Posterior cingulate gyrus (tissue), 11 donors: ENCODE results near the gene CHST10.
A peak's percentile ranks its signal among the peaks of the same experiment; 100 is the strongest.
"Not testable (repeated sequence)": the region's sequence is repeated elsewhere in the genome, so short reads cannot be mapped to it uniquely, and the experiment has no call there.

Experiments used
- DNase-seq, 10 donors: peaks; one replicate each; pipeline versions ENCODE4 v3.0.0 to v3.0.0-alpha.2; 2020 to 2021; ENCODE audit warnings: mixed read lengths in 3 of 10
- intact Hi-C: fragments of 100-400 bp; cut with DNase I; formaldehyde crosslinking; loops from one replicate; pipeline ENCODE4 v1.15.1; 2023

CHST10 gene, protein sequence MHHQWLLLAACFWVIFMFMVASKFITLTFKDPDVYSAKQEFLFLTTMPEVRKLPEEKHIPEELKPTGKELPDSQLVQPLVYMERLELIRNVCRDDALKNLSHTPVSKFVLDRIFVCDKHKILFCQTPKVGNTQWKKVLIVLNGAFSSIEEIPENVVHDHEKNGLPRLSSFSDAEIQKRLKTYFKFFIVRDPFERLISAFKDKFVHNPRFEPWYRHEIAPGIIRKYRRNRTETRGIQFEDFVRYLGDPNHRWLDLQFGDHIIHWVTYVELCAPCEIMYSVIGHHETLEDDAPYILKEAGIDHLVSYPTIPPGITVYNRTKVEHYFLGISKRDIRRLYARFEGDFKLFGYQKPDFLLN

DNA sequence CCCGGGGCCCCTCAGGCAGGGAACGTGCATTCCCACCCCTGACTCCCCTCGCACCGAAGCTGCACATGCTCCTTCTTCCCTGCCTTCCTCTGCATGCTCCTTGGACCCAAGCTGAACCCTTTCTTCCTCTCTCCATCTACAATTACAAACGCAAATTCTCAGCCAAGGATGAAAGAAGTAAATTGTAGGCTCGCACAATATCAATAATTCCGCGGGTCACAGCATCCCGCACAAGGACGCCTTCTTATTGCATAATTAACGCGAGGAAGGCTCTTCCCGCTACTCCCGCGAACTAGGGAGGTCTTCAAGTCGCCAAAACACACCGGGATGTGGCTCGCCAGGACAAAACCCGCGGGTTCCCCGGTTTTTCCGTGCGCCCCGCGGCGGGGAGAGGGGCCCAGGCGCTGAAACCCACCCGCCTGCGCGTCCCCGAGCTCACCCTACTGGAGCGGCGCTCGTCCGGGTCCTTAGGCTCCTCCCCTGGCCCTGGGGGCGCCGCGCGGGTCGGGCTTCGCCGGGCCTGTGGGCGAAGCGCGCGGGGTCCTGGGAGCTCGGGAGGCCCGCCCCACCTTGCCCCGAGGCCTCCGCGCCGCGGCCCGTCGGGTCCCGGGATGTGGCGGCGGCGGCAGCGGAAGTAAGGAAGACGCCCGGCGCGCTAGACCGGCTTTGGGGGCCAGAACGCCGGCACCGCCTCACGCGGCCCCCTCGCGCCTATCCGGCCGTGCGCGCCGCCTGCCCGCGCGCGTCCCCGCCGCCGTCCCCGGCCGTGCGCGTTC is at the start of gene CHST10:
CHST10 (minus strand) TSS at position 734 of the 776 bp plus-strand sequence. CDS start 10,993 bp downstream, outside the sequence.
- intact Hi-C loops: loop anchor here (1.0 kb wide), 1 partner anchor 145 kb away; the partner anchor contains the start of gene PDCL3
- peak in 9 of 10 donors; percentile 40 to 93 (median 56) for DNase-seq

DNA sequence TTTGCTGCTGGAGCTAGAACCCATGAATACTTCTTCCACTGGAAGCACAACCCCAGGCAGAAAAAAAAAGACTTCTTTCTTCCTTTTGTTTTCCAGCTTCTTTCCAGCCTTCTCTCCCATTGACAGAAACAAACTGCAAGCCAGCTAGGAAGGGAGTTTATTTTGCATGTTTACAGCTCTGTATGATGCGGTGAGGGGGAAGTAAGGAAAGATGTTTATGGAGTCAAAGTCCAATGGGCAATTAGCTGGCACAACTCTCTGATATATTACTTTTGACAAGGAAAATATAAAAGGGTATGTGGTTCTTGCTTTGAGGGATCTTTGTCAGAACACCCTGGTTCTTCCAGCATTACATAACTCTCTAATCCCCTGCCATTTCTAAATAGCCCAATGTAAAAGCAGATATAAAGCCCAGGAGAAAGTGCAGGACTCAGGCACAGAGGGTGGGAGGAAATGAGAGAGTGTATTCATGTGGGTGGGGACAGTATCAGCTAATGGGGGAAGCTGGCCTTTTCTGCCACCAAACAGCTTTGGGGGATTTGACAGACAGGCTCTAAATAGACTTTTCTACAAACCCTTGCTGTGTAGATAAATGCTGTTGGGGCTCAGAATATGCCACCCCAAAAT is 43.5 kb upstream of the CHST10 start:
- intact Hi-C loops: no loop called here
- no peak for DNase-seq

DNA sequence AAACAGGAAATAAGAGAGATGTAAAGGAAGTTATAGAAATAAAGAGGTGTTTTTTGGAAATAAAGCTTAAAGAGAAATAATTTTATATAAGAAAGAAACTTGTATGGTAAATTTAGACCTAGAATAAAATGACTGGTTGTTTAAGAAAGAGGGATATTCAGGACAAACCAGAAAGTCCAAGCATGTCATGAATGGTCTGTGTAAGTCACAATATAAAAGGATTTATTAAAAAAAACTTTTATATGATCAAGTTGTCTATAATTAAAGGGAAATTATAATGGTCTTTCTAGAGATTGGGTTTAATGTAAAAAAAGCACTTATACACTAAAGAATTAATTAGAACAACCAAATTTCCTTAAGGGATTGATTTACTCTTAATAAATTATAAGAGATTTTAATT is 38.9 kb upstream of the CHST10 start:
- intact Hi-C loops, DNase-seq: not testable (repeated sequence)

DNA sequence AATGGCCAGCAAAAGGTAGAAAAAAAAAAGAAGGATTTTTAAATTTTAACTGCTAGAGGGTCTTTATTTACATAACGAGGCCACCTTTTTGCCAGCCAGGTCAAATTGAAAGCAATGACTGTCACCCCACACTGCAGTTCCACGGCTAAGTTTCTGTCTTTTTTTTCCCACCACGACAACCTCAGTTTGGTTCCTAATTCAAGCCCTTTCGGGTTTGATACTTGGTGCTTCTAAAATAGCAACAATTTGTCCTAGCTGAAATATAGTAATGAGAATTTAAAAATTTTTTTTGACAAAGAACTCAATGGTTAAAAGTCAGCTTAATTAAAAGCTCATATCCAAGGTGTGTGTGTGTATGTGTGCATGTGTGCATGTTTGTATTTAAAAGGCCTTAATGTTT is 36.4 kb upstream of the CHST10 start:
- no peak for DNase-seq
- intact Hi-C loops: no loop called here

DNA sequence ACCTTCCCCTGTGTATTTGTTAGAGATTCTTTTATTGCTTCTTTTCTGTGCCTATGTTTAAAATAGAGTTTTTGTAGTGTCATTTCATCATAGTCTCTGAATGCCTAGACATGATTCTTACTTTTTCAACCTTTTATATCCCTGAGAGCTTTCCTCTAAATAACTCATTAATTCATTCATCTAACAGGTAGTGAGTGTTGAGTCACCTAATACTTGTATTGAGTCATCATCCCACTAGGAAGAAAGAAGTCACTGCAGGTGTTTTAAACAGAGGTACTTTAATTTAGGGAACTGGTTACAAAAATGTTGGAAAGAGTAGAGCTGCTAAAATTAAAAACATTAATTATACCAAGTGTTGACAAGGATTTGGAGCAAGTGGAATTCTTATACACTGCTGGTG is 34.3 kb upstream of the CHST10 start:
- no peak for DNase-seq
- intact Hi-C loops: no loop called here

DNA sequence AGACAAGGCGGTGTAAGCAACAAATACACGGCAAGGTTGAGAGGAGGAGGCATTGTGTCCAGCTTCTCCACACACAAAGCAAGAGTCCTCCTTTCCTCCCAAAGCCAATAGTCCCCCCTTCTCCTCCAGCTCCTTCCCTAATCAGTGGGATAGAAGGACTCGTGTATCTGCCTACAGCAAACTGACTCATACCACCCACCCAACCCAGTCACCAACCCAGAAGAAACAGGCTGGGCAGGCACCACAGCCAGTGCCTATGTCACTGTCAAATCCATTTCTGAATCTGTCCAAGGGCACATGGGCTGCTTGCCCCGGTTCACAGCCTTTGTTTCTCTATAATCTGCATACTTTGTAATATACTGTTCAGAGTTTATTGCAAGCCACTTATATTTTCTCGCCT is 33.6 kb upstream of the CHST10 start:
- intact Hi-C loops: no loop called here
- DNase-seq: no peak

DNA sequence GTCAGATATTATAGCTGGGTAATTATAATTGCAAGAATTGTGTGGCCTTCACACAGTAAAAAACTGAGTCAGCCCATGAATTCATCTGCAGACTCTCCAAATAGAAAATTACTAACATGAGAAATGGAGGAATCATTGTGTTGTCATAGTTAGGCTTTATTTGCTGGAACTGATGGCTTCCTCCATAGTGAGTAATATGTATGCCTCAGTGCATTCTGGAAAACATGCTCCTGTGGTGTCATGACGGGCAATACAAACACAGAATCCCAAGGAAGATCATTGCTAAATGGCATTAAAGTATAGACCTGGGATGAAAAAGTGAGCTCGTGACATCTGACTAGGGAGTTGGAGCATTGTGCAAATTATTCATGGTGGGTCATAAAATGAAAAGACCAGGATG is 29.2 kb upstream of the CHST10 start:
- DNase-seq: no peak
- intact Hi-C loops: no loop called here

DNA sequence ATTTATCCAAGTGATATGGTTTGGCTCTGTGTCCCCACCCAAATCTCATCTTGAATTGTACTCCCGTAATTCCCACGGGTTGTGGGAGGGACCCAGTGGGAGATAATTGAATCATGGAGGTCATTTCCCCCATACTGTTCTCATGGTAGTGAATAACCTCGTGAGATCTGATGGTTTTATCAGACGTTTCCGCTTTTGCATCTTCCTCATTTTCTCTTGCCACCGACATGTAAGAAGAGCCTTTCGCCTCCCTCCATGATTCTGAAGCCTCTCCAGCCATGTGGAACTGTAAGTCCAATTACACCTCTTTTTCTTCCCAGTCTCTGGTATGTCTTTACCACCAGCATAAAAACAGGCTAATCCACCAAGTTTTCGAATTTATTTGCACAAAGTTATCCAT is 20.3 kb upstream of the CHST10 start:
- no peak for DNase-seq
- intact Hi-C loops: no loop called here

DNA sequence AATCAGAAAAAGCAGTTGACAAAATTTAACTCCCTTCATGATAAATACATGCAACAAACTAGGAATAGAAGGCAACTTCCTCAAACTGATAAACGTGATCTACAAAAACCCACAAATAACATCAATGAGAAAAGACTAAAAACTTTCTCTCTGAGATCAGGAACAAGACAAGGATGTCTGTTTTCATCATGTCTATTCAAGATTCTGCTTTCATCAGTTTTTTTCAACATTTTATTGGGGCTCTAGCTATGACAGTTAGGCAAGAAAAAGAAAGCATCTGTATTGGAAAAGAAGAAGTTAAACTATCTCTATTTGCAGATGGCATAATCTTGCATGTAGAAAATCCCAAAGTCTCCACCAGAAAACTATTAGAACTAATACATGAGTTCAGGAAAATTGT is 12.3 kb upstream of the CHST10 start:
- intact Hi-C loops: no loop called here

DNA sequence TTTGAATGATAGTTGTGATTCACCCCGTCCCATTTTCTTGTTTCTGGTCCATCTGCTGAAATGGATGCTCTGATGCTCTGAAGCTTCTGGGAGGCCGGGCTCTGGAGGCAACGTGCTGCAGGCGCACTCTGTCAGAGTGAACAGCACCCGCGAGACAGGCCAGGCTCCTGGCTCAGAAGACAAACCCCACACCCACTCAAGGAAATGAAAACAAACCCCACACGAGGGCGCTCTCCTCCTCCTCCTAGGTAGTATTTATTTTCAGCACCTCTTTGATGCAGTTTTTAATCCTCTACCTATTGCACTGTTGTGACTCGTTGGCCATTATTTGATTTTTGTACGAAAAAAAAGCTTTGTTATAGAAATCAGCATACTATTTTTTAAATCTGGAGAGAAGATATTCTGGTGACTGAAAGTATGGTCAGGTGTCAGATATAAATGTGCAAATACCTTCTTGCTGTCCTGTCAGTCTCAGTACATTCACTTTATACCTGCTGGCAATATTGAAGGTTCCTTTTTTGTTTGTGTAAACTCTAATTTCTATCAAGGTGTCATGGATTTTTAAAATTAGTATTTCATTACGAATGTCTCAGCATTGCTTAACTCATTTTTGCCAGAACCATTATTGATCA is 10.3 kb upstream of the CHST10 start:
- DNase-seq: peak; percentile 50 to 95 (median 74)

More for the DNA sequence above, 12.3 kb upstream of the CHST10 start:
- DNase-seq: no peak

DNA sequence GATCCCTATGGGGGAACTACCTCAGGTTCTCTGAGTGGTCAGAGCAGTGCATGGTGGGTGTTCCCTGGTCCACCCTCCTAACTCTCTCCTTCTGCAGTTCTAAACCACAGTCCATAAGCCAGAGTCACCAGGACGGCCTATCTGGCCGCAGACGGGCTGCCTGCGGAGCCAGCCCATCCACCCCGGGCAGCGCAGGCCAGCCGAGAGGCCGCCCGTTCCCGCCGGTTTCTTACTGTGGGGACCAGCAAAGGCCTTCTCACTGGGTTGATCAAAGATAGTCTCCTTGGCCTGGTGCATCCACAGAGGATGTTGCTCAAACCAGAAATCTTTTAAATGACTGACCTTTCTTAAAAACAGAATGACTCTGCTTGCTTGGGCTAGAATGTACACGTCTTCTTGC is 9.6 kb upstream of the CHST10 start:
- no peak for DNase-seq
- intact Hi-C loops: loop anchor here (2.0 kb wide), 1 partner anchor 136 kb away; the partner anchor contains the start of gene PDCL3

More for the DNA sequence above, 10.3 kb upstream of the CHST10 start:
- intact Hi-C loops: loop anchor here (2.0 kb wide), 1 partner anchor 135 kb away; the partner anchor contains the start of gene PDCL3

DNA sequence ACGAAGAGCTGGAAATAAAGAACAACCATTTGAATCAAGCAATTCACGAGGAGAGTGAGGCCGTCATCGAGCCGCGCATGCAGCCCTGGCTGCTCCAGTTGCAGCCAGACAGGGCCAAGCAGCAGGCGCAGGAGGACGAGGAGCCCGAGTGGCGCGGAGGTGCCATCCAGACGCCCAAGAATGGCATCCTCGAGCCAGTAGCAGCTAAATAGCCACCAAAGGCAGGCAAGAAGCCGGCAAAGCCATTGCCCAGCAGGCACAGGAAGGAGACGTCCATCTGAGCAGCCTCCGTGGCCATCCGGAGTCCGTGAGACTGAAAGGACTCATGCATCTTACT is 8.9 kb upstream of the CHST10 start:
- intact Hi-C loops: loop anchor here (2.0 kb wide), 1 partner anchor 136 kb away; the partner anchor contains the start of gene PDCL3
- no peak for DNase-seq

DNA sequence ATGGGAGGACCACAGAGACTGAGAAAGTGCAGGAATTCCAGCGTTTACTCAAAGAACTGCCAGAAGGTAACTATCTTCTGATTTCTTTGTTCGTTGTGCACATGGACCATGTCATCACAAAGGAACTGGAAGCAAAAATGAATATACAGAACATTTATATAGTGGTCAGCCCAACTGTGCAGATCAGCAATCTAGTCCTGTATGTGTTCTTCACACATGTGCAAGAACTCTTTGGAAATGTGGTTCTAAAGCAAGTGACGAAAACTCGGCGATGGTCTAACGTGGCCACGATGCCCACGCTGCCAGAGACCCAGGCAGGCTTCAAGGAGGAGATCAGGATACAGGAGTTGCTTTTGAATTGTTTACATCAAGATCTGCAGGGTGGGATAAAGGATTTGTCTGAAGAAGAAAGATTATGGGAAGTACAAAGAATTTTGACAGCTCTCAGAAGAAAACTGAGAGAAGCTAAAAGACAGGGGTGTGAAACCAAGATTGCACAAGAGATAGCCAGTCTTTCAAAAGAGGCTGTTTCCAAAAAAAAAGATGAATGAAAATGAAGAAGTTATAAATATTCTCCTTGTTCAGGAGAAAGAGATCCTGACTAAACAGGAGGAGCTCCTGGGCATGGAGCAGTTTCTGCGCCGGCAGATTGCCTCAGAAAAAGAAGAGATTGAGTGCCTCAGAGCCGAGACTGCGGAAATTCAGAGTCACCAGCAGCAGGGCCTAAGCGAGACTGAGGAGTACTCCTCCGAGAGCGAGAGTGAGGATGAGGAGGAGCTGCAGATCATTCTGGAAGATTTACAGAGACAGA is 8.3 kb upstream of the CHST10 start:
- intact Hi-C loops: loop anchor here (2.0 kb wide), 1 partner anchor 137 kb away; the partner anchor contains the start of gene PDCL3
- DNase-seq: peak in 5 of 10 donors; percentile 37 to 87 (median 82)

DNA sequence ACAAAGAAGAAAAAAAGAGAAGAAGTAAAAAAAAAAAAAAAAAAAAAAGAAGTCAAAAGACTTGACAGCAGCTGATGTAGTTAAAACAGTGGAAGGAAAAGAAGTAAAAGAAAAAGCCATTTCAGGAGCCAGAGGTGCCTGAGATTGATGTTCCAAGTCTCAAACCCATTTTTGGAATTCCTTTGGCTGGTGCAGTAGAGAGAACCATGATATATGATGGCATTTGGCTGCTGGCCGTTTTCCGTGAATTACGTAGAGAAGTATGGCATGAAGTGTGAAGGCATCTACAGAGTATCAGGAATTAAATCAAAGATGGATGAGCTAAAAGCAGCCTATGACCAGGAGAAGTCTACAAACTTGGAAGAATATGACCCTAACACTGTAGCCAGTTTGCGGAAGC is 7.6 kb upstream of the CHST10 start:
- intact Hi-C loops: no loop called here
- DNase-seq: no peak

DNA sequence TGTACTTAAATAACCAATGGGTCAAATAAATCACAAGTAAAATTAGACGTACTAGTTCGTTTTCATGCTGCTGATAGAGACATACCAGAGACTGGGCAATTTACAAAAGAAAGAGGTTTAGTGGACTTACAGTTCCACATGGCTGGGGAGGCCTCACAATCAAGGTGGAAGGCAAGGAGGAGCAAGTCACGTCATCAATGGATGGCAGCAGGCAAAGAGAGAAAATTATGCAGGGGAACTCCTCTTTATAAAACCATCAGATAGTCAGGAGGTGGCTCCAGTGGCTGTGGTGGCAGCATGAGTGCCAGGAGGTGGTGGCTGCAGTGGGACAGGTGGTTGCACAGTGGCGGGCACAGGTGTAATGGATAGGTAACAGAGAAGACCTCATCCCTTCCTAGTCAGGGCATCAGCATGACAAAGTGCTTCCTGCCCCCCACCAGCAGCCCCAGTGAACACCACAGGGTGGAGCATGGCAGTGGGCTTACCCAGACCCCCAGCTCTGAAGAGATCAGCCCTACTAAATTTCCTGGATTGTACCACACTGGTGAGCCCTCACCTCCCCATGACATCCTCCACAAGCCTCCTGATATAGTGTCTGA is 6.9 kb upstream of the CHST10 start:
- intact Hi-C loops: no loop called here
- no peak for DNase-seq

DNA sequence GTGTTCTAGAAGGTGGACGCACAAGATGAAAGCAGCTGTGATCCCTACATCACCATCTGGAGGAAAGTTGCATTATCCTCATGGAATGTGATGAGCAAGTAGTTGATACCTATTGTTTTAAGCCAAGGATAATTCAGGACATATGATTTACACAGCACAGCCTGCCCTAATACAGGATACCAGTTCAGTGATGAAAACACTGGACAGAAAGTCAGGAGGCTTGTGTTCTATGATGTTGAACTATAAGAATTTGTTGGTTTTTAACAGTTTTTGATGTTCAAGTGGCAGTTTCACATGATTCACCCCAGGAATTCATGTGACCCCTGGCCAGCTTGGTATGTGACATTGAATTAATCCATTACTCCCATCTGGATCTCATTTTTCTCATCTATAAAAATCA is 6.2 kb upstream of the CHST10 start:
- intact Hi-C loops: no loop called here

DNA sequence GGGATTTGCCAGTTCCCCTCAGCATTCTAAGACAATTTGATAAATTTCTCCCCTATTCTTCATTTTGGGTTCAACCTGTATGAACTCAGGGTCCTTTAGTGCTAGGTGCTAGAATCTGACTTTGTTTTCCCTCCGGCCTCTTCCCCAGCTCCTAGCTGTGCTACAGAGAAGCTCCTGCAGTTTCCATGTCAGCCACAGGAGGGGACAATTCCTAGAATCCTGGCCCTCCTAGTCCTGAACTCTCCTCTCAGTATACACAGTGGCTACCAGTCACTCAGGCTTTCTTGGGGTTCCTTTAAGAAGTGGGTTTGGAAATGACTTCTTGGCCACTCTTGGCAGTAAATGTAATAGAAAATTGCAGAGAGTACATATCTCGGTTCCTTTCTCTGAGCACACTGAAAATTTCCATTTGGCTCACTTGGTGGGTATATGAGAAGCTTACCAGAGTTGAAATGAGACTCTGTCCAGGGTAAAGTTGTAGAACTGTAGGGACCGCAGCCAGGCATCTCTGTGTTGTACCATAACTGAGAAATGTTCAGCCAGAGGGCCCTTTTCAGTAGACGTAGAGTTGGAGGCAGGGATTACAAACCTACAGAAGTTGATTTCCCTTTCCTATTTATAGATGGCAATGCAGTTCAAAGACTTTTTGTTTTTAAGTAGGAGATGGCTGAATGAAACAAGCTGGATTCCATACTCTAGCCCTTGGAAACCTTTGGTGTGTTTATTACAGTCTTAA is 5.0 kb upstream of the CHST10 start:
- DNase-seq: peak in 2 of 10 donors; percentile 33 to 45
- intact Hi-C loops: no loop called here

More for the DNA sequence above, 6.2 kb upstream of the CHST10 start:
- DNase-seq: no peak

DNA sequence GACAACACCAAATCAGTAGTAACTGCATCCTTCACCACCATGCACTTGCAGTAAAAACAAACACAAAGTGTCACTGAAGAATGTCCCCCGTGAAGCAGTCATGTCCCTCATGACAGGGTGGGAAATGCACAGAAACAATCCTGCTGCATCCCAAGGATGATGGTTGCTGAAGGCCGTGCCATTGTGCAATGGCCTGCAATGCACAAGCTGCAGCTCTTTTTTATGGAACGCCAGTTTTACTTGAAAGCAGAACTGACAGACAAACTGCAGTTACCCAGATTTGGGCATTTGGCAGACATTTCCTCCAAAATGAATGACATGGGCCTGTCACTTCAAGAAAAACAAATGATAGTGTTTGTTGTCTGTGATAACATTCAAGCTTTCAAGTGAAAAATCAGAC is 2.4 kb upstream of the CHST10 start:
- intact Hi-C loops: no loop called here
- no peak for DNase-seq
